Erythroblast (primary cell): ENCODE results near the gene FANK1.
"Not testable (repeated sequence)": the region's sequence is repeated elsewhere in the genome, so short reads cannot be mapped to it uniquely, and the experiment has no call there.

ENCODE experiments used
- GATA1 ChIP-seq: IDR thresholded peaks from 2 replicates; pipeline ENCODE4 v1.6.1; 2011; ENCODE audit warnings: low read depth, mild to moderate bottlenecking, control low read depth, low read length, moderate library complexity
- POLR2A ChIP-seq: IDR thresholded peaks from 2 replicates; pipeline ENCODE4 v1.6.1; 2011; ENCODE audit warnings: mild to moderate bottlenecking, low read length

- not testable (repeated sequence) for TF ChIP-seq POLR2A, GATA1
Observed at GRCh38 chr10:125900963-125901362, 4.6 kb downstream of the FANK1 start.
